ENCODE data around the gene C2CD2. TPM values are rescaled to one million over a fixed set of nuclear protein-coding genes. Genes with fewer than 3 reads are reported as not detected.

C2CD2 gene
- total RNA-seq, 1 experiment from 2014 or later, result 13.6 TPM

DNA sequence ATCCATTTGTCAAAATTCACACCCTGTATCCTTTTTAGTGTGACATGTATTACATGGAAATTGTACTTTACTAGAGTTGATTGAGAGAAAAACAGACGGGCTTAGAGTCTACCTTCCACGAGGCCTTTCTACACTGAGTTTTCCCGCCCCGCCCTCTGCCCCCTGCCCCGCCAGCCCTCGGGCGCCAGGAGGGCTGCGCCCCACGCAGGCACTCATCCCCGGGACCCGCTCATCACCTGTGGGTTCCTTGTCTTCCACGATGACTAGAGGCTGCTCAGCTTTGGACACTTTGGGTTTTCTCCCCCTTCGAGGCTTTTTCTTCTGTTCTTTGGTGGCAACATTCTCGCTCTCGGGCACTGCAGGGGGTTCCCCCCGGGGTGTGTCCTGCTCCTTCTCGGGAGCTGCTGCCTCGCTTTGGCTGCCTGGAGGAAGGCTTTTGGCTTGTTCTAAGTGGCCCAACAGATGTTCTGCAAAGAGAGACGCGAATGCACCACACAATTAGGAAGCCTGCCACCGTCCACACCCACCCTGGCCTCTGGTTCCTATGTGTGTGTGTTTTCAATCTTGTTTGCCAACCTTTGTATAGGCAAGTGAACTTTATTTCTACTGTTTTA lies 114.3 kb downstream of the C2CD2 start:
- TF ChIP-seq, protein P1, sequence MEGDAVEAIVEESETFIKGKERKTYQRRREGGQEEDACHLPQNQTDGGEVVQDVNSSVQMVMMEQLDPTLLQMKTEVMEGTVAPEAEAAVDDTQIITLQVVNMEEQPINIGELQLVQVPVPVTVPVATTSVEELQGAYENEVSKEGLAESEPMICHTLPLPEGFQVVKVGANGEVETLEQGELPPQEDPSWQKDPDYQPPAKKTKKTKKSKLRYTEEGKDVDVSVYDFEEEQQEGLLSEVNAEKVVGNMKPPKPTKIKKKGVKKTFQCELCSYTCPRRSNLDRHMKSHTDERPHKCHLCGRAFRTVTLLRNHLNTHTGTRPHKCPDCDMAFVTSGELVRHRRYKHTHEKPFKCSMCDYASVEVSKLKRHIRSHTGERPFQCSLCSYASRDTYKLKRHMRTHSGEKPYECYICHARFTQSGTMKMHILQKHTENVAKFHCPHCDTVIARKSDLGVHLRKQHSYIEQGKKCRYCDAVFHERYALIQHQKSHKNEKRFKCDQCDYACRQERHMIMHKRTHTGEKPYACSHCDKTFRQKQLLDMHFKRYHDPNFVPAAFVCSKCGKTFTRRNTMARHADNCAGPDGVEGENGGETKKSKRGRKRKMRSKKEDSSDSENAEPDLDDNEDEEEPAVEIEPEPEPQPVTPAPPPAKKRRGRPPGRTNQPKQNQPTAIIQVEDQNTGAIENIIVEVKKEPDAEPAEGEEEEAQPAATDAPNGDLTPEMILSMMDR (IDR thresholded peaks at IDR 0.05; ENCODE audit: unreplicated experiment), result no peak
- no peak overlapping the region for H3K4me3 Mint-ChIP-seq (ENCODE audit: low read depth, unreplicated experiment)
- H3K4me1 Mint-ChIP-seq (ENCODE audit: low read depth, unreplicated experiment), result no peaks in the 10 kb centered on the region
- no peak for DNase-seq
- peaks cover 4% of the 10 kb centered on the region for H3K36me3 Mint-ChIP-seq (ENCODE audit: insufficient read depth, unreplicated experiment)
- no peaks in the 10 kb centered on the region for H3K27me3 Mint-ChIP-seq (ENCODE audit: unreplicated experiment)
- H3K27ac Mint-ChIP-seq (ENCODE audit: unreplicated experiment), result no peak overlapping the region
- no TSS peak for BruUV-seq (replicated peaks)
- intact Hi-C loops (cut with micrococcal nuclease; ENCODE audit: unreplicated experiment), result no loop called here
- CTCF ChIA-PET, result no interaction called here
- H3K9me3 Mint-ChIP-seq (ENCODE audit: low read depth, unreplicated experiment), result peaks cover 5% of the 10 kb centered on the region

GRCh38 chr21:41837756-41838297 lies 116.0 kb downstream of the C2CD2 start:
- no TSS peak for BruUV-seq (replicated peaks)
- Mint-ChIP-seq H3K36me3 (ENCODE audit: insufficient read depth, unreplicated experiment) (no peaks in the 10 kb centered on the region), H3K4me1 (ENCODE audit: low read depth, unreplicated experiment) (no peaks in the 10 kb centered on the region), H3K9me3 (ENCODE audit: low read depth, unreplicated experiment) (peaks cover 5% of the 10 kb centered on the region), H3K27ac (ENCODE audit: unreplicated experiment) (no peak overlapping the region), H3K4me3 (ENCODE audit: low read depth, unreplicated experiment) (no peak overlapping the region), H3K27me3 (ENCODE audit: unreplicated experiment) (no peaks in the 10 kb centered on the region)
- intact Hi-C loops (cut with micrococcal nuclease; ENCODE audit: unreplicated experiment), result no loop called here
- CTCF ChIA-PET, result no interaction called here
- DNase-seq, result no peak
- TF ChIP-seq, protein P1 (IDR thresholded peaks at IDR 0.05; ENCODE audit: unreplicated experiment), result no peak

DNA sequence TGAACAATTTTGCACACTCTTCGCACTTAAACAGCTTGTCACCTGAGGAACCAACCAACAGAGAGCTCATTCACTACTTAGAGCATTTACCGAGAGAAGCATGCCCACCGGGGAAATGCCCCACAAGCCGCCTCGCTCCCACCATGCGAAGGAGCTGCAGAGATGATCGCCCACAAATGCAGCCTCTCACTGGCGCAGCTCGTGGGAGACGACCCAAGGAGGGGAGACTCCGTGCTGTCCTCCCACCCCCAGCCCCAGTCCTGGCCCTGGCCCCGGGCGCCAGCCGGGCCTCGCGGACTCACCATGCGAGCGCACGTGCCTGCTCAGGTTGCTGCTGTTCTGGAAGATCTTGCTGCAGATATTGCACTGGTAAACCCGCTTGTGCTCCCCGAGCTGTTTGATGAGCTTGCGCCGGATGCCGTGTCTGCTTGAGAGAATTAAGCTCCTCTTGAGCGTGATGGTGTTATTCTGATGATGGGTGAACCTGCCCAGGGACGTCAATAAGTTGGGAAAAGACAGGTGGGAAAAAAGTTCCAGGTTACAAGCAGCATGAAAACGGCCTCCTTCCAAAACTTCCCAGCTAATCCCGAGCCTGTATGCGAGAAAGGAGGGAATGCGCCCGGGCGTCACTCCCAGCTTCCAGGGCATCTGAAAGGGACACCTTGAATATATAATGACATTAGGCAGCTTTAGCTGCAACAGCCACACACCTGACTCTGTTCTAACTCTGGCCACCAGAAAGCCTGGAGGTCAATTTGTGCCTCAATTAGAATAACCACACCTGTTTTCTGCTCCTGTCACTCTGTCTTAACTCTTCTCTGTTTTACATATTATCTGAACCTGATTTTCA lies 117.4 kb downstream of the C2CD2 start:
- BruUV-seq (replicated peaks), result no TSS peak
- DNase-seq, result no peak
- CTCF ChIA-PET, result no interaction called here
- Mint-ChIP-seq H3K27ac (ENCODE audit: unreplicated experiment) (no peak overlapping the region), H3K36me3 (ENCODE audit: insufficient read depth, unreplicated experiment) (no peaks in the 10 kb centered on the region), H3K27me3 (ENCODE audit: unreplicated experiment) (no peaks in the 10 kb centered on the region), H3K9me3 (ENCODE audit: low read depth, unreplicated experiment) (peaks cover 5% of the 10 kb centered on the region), H3K4me3 (ENCODE audit: low read depth, unreplicated experiment) (no peak overlapping the region), H3K4me1 (ENCODE audit: low read depth, unreplicated experiment) (no peaks in the 10 kb centered on the region)
- TF ChIP-seq, protein P1 (IDR thresholded peaks at IDR 0.05; ENCODE audit: unreplicated experiment), result no peak
- intact Hi-C loops (cut with micrococcal nuclease; ENCODE audit: unreplicated experiment), result no loop called here

GRCh38 chr21:41835711-41836154 lies 118.1 kb downstream of the C2CD2 start:
- Mint-ChIP-seq H3K27me3 (ENCODE audit: unreplicated experiment) (no peaks in the 10 kb centered on the region), H3K36me3 (ENCODE audit: insufficient read depth, unreplicated experiment) (no peaks in the 10 kb centered on the region), H3K4me3 (ENCODE audit: low read depth, unreplicated experiment) (no peak overlapping the region), H3K9me3 (ENCODE audit: low read depth, unreplicated experiment) (peaks cover 1% of the 10 kb centered on the region), H3K27ac (ENCODE audit: unreplicated experiment) (no peak overlapping the region), H3K4me1 (ENCODE audit: low read depth, unreplicated experiment) (no peaks in the 10 kb centered on the region)
- CTCF ChIA-PET, result no interaction called here
- intact Hi-C loops (cut with micrococcal nuclease; ENCODE audit: unreplicated experiment), result no loop called here
- TF ChIP-seq, protein P1 (IDR thresholded peaks at IDR 0.05; ENCODE audit: unreplicated experiment), result no peak
- no TSS peak for BruUV-seq (replicated peaks)
- DNase-seq, result no peak

Other genes with a start within 250 kb of the C2CD2 start
- 30.0 and 30.3 TPM in 2 replicates for gene RIPK4, start 187.0 kb downstream of the C2CD2 start, total RNA-seq (2022)
- gene PRDM15, start 74.7 kb downstream of the C2CD2 start, total RNA-seq (2022), result 10.1 and 10.4 TPM in 2 replicates
- gene ZBTB21, start 56.3 kb upstream of the C2CD2 start, total RNA-seq (2022), result 14.5 and 17.3 TPM in 2 replicates
- 0.22 TPM in 1 of 2 replicates, not detected in the other for gene UMODL1, start 117.3 kb upstream of the C2CD2 start, total RNA-seq (2022)

All from Calu3 (cell line).